ENCODE results near the gene PLPP2. TPM values are rescaled to one million over a fixed set of nuclear protein-coding genes. Genes with fewer than 3 reads are reported as not detected.

PLPP2 gene
- total and polyA plus RNA-seq, 4 donors: 14.1 to 41.3 (median 35.0) TPM

DNA sequence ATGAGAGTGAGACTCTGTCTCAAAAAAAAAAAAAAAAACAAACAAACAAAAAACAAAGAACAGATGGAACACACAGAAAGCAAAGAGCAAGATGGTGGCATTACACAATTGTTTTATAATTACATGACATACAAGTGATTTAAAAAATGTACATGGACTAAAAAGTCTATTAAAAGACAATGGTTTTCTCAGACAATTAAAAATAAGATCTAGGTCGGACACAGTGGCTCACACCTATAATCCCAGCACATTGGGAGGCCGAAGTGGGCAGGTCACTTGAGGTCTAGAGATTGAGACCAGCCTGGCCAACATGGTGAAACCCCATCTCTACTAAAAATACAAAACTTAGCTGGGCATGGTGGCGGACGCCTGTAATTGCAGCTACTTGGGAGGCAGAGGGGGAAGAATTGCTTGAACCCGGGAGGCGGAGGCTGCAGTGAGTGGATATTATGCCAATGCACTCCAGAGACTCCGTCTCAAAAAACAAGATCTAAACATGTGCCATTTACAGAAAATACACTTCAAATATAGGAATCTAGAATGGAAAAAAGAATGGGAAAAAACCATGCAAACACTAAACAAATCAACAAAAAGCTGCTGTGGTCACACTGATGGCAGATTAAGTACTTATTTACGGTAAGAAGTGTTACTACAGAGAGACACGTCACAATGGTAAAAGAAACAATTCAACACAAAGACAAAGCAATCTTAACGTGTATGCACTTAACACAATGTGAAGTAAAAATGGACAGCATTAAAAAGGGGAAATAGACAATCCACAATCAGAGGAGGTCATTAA is 26.7 kb upstream of the PLPP2 start:
- 90 to 94% methylated on average over 10 of the region's 10 CpGs for WGBS, 2 donors
- H3K4me3 ChIP-seq: no peak overlapping the region
- H3K27ac ChIP-seq (ENCODE audit: low read depth in 1 of 2, low read length in 1 of 2): no peak overlapping the region
- H3K9me3 ChIP-seq (ENCODE audit: control insufficient read depth in 4 of 4, insufficient read depth in 3 of 4, low read length in 3 of 4): peaks cover 0 to 6% (median 3%) of the 10 kb centered on the region in 4 donors
- H3K9ac ChIP-seq (ENCODE audit: insufficient read depth in 1 of 2, low read length in 2 of 2): no peak overlapping the region
- ATAC-seq (ENCODE audit: insufficient read depth, low FRiP score): no peak
- TF ChIP-seq, protein P1, sequence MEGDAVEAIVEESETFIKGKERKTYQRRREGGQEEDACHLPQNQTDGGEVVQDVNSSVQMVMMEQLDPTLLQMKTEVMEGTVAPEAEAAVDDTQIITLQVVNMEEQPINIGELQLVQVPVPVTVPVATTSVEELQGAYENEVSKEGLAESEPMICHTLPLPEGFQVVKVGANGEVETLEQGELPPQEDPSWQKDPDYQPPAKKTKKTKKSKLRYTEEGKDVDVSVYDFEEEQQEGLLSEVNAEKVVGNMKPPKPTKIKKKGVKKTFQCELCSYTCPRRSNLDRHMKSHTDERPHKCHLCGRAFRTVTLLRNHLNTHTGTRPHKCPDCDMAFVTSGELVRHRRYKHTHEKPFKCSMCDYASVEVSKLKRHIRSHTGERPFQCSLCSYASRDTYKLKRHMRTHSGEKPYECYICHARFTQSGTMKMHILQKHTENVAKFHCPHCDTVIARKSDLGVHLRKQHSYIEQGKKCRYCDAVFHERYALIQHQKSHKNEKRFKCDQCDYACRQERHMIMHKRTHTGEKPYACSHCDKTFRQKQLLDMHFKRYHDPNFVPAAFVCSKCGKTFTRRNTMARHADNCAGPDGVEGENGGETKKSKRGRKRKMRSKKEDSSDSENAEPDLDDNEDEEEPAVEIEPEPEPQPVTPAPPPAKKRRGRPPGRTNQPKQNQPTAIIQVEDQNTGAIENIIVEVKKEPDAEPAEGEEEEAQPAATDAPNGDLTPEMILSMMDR (IDR thresholded peaks at IDR 0.05; ENCODE audit: control extremely low read depth, extremely low read depth): no peak
- no peak for DNase-seq
- H3K36me3 ChIP-seq (ENCODE audit: control insufficient read depth in 4 of 4, insufficient read depth in 4 of 4, low read length in 4 of 4): peaks cover 11 to 39% (median 30%) of the 10 kb centered on the region in 4 donors
- no peaks in the 10 kb centered on the region for H3K27me3 ChIP-seq (ENCODE audit: control insufficient read depth in 3 of 3, insufficient read depth in 3 of 3, low read length in 2 of 3)
- H3K4me1 ChIP-seq (ENCODE audit: control insufficient read depth in 5 of 5, insufficient read depth in 5 of 5, low read length in 5 of 5): peaks cover 0 to 13% (median 0%) of the 10 kb centered on the region in 5 donors

DNA sequence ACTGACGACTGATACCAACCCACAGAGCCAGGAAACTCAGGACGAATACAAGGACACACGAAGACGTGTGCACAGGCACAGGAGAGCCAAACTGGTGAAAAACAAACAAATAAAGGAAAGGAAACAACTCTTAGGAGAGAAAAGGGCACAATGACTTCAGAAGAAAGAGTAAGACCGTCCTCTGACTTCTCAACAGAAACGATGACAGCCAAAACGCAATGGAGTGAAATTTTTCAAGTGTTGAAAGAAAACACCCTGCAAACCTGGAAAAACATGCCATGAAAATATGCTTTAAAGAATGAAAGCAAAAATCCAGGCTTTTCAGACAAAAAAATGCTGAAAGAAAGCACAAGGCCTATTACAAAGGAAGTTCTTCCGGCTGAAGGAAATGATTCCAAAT is 24.6 kb upstream of the PLPP2 start:
- Histone ChIP-seq H3K4me3 (no peak overlapping the region), H3K36me3 (ENCODE audit: control insufficient read depth in 4 of 4, insufficient read depth in 4 of 4, low read length in 4 of 4) (peaks cover 11 to 30% (median 25%) of the 10 kb centered on the region in 4 donors), H3K27ac (ENCODE audit: low read depth in 1 of 2, low read length in 1 of 2) (peak overlapping the region in 1 of 2 donors; percentile 51), H3K9ac (ENCODE audit: insufficient read depth in 1 of 2, low read length in 2 of 2) (no peak overlapping the region), H3K9me3 (ENCODE audit: control insufficient read depth in 4 of 4, insufficient read depth in 3 of 4, low read length in 3 of 4) (peaks cover 0 to 4% (median 2%) of the 10 kb centered on the region in 4 donors), H3K27me3 (ENCODE audit: control insufficient read depth in 3 of 3, insufficient read depth in 3 of 3, low read length in 2 of 3) (no peaks in the 10 kb centered on the region), H3K4me1 (ENCODE audit: control insufficient read depth in 5 of 5, insufficient read depth in 5 of 5, low read length in 5 of 5) (peaks cover 0 to 13% (median 0%) of the 10 kb centered on the region in 5 donors)
- TF ChIP-seq, protein P1 (IDR thresholded peaks at IDR 0.05; ENCODE audit: control extremely low read depth, extremely low read depth): no peak
- DNase-seq (no peak), ATAC-seq (ENCODE audit: insufficient read depth, low FRiP score) (no peak)
- 79% methylated on average over 8 of the region's 8 CpGs for WGBS, 2 donors

DNA sequence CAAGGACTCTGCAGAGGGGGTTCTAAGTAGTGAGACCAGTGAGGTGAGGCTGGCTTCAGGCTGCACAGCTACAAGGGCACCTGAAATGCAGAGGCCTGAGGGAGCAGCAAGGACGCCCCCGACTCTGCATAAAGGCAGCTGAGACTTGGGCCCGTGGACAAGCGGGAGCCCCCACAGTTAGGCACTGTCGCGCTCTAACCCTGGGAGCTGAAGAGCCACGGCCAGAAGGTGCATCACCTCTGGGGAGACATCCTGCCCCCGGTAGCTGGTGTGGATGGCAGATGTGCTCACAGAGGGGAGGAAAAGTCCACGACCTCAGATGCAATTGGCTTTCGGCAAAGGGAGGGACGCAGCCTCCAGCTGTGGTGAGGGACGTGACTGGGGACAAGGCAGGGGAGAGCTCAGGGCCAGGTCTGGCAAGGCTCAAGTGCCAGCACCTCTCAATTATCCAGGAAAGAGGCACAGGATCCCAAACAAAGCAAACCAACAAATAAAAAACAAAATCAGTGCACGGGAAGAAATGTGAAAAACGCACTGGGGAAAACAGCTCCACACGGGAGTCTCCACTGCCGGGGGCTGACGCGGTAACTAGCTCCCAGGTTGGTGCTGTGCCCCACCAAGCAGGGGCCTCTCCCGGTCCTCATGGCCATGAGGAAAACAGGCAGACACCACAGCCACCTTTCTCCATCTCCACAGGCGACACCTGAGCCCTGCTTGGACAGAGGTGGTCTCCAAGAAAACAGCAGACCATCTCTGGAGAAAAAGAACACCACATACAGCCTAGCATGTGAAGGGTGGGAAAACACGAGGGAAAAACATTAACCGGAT is 23.0 kb upstream of the PLPP2 start:
- peaks cover 0 to 13% (median 0%) of the 10 kb centered on the region in 5 donors for H3K4me1 ChIP-seq (ENCODE audit: control insufficient read depth in 5 of 5, insufficient read depth in 5 of 5, low read length in 5 of 5)
- WGBS, 2 donors: 90 to 91% methylated on average over 22 of the region's 22 CpGs
- H3K4me3 ChIP-seq: no peak overlapping the region
- H3K9ac ChIP-seq (ENCODE audit: insufficient read depth in 1 of 2, low read length in 2 of 2): no peak overlapping the region
- H3K9me3 ChIP-seq (ENCODE audit: control insufficient read depth in 4 of 4, insufficient read depth in 3 of 4, low read length in 3 of 4): peaks cover 0 to 2% (median 0%) of the 10 kb centered on the region in 4 donors
- H3K27ac ChIP-seq (ENCODE audit: low read depth in 1 of 2, low read length in 1 of 2): peak overlapping the region in 1 of 2 donors; percentile 59
- H3K27me3 ChIP-seq (ENCODE audit: control insufficient read depth in 3 of 3, insufficient read depth in 3 of 3, low read length in 2 of 3): no peaks in the 10 kb centered on the region
- TF ChIP-seq, protein P1 (IDR thresholded peaks at IDR 0.05; ENCODE audit: control extremely low read depth, extremely low read depth): no peak
- no peak for DNase-seq
- H3K36me3 ChIP-seq (ENCODE audit: control insufficient read depth in 4 of 4, insufficient read depth in 4 of 4, low read length in 4 of 4): peaks cover 6 to 28% (median 21%) of the 10 kb centered on the region in 4 donors
- no peak for ATAC-seq (ENCODE audit: insufficient read depth, low FRiP score)
